ENCODE results near the gene SEL1L2.
A peak's percentile ranks its signal among the peaks of the same experiment; 100 is the strongest.

Gene SEL1L2

DNA sequence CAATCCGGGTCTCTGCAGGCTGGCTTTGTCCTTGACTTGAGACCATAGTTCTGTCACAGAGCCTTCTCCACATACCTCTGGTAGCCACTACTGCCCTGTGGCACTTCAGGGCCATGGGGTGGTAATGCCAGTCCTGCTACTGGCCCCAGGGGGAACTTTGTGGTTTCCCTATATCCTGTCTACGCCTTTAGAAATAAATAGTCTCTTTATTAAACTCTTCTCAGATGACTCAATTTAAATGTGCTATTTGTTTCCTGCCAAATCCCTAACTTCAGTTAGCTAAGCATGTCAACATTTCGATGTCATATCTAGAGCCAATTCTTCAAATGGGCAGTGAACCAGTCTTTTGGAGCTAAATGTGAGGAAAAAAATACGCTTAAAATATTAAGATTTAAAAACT lies 60.1 kb downstream of the SEL1L2 start:
- DNase-seq (ENCODE audit: low read depth): peak; percentile 12

- no peak for DNase-seq (ENCODE audit: low read depth)
Observed at GRCh38 chr20:13929836-13930235, 60.6 kb downstream of the SEL1L2 start.

- DNase-seq (ENCODE audit: low read depth): no peak
Observed at GRCh38 chr20:13928901-13929300, 61.5 kb downstream of the SEL1L2 start.

GRCh38 chr20:13927171-13927570 lies 63.2 kb downstream of the SEL1L2 start:
- no peak for DNase-seq (ENCODE audit: low read depth)

DNA sequence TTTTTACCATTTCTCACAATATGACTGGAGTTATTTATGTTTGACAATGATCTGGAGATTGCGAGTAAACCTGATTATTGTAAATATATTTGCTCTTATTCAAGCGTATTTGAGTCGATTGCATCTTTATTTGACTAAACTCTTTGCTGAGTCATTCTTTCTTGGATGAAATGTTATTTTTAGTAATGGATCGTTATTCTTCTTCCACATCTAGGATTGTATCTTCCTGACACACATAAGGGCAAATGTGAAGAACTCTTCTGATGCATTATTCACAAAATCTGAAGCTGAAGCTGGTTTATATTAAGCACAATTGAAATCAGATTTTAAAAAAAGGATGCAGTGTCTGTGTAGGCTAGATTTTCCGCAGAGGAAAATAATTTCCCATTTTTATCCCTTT lies 68.2 kb downstream of the SEL1L2 start:
- DNase-seq (ENCODE audit: low read depth): peak; percentile 15

GRCh38 chr20:13915284-13915683 lies 75.1 kb downstream of the SEL1L2 start:
- no peak for DNase-seq (ENCODE audit: low read depth)

- DNase-seq (ENCODE audit: low read depth): peak; percentile 3
Observed at GRCh38 chr20:13913572-13913971, 76.8 kb downstream of the SEL1L2 start.

GRCh38 chr20:13913131-13913530 lies 77.3 kb downstream of the SEL1L2 start:
- DNase-seq (ENCODE audit: low read depth): no peak

DNA sequence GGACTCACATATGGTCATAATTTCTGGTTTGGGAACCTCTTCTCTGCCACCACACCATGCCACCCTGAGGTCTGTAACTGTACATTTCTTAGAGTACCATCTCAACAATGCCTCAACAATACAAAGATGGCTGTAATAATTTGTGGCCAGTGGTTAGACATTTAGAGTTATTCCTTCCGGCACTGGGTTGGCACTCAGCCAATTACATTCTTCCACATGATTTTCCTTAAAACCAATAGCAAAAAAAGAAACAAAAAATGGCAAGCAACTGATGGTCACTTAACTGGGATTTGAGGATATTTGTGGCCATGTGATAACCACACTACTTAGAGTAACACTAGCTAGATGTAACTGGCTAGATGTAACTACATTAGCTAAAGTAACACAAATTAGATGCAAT lies 79.9 kb downstream of the SEL1L2 start:
- DNase-seq (ENCODE audit: low read depth): no peak

- DNase-seq (ENCODE audit: low read depth): no peak
Observed at GRCh38 chr20:13909067-13909466, 81.3 kb downstream of the SEL1L2 start.

DNA sequence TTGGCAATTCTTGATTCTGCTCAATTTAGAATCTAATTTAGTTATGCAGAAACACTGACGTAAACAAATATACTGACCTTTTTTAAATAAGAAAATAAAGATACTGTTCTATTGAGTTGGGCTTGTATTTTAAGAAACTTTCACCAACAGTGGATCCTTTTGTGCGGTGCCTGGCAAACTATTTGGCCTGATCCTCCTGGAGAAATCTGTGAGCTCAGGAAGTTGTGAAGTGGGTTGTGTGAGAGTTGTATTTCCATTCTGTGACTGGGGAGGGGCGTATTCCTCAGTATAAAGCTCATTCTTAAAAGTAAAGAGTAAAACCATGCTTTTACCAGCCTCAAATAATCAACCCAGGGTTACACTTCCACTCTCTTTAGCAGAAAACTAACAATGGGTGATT lies 85.6 kb downstream of the SEL1L2 start:
- no peak for DNase-seq (ENCODE audit: low read depth)

DNA sequence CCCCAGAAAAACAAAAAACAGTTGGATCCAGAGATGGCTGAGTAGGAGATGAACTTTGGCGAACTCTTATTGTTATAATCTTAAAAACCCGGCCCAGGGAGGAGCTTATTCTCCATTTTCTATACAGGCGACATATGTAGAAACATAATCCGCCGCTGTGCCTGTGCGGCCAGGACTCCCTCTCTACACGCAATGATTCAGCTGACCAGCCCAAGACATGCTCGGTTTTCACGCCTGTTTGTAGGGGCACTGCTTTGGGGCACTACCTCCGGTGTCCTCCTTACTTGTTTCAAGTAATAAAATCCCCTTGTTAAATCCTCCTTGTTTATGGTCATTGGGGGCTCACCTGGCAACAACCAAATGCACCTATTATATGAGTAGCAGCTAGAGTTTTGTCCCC lies 89.9 kb downstream of the SEL1L2 start:
- no peak for DNase-seq (ENCODE audit: low read depth)

GRCh38 chr20:13898012-13898612 lies 92.3 kb downstream of the SEL1L2 start:
- DNase-seq (ENCODE audit: low read depth): no peak

DNA sequence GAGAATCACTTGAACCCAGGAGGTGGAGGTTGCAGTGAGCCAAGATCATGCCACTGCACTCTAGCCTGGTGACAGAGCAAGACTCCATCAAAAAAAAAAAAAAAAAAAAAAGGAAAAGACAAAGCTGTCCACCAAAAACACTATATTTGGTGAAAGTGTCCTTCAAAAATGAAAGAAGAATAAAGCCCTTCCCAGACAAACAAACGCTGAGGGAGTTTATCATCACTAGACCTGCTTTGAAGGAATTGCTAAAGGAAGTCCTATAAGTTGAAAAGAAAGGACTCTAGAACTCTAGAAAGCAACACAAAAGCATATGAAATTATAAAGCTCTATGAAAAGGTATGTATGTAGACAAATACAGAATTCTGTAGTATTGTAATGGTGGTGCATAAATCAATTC lies 98.8 kb downstream of the SEL1L2 start:
- no peak for DNase-seq (ENCODE audit: low read depth)

DNA sequence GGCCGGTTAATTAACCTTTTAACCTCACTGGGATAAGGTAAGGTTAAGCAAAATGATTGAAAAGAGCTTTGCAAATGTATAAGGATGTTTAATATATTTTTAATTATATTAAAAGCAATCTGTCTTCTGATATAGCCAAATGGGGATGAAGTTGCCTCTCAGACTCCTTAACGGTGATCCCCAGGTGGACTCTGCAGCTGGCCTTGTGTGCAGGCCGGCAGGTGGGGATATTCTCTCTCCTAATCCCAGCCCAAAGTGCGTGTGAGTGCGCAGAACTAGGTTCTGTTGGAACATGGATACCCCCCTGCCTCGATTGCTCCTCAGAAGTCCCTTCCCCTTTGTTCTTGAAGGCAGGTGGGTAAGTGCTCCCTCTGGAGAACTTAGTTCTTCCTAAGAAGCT lies 105.6 kb downstream of the SEL1L2 start:
- DNase-seq (ENCODE audit: low read depth): no peak

- DNase-seq (ENCODE audit: low read depth): peak; percentile 50
Observed at GRCh38 chr20:13883425-13883824, 107.0 kb downstream of the SEL1L2 start.

GRCh38 chr20:13878566-13878965 lies 111.8 kb downstream of the SEL1L2 start:
- DNase-seq (ENCODE audit: low read depth): no peak

DNA sequence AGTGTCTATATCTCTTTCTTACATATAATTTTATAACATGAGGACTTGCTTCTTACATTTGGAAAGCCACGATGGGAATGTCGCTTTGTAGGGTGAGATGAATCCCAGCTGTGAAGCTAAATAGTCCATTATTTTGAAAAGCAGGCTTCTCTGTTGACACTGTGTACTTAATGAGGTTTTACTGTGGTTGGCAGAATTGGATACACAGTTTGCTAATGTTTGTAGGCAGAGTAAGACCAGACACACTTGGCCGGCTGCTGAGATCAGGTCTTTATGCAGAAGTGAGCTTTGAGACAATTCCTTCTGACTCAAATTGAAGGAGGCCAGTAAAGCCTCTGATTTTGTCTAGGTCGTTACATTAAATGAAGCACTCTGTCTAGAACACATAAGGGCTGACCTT lies 112.6 kb downstream of the SEL1L2 start:
- DNase-seq (ENCODE audit: low read depth): no peak

GRCh38 chr20:13875265-13875811 lies 115.1 kb downstream of the SEL1L2 start:
- no peak for DNase-seq (ENCODE audit: low read depth)

GRCh38 chr20:13874394-13875157 lies 115.8 kb downstream of the SEL1L2 start:
- no peak for DNase-seq (ENCODE audit: low read depth)

DNA sequence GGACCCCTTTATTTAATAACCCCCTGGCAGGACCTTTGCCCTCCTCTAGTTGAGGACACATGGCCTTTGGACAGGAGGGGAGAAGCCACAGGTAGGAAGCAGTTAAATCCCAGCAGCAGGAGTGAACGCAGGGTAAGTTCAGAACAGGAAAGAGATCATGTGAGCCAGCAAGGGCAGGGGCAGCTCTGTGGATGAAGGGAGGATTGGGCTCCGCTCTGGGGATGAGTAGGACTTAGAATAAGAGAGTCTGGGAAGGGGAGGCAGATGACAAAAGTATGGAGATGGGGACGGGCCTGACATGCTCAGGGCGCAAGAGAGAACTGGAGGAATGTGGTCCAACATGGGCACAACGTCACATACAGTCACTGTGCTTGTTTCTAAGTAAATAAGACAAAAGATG lies 116.6 kb downstream of the SEL1L2 start:
- no peak for DNase-seq (ENCODE audit: low read depth)

GRCh38 chr20:13870170-13870748 lies 120.2 kb downstream of the SEL1L2 start:
- DNase-seq (ENCODE audit: low read depth): no peak

GRCh38 chr20:13868331-13868730 lies 122.1 kb downstream of the SEL1L2 start:
- DNase-seq (ENCODE audit: low read depth): peak; percentile 89

All from fibroblast of gingiva (primary cell).